Ishikawa (cell line): ENCODE data around the gene ETNK2.

Source experiments
- EGR1 ChIP-seq: IDR thresholded peaks from 2 replicates; pipeline ENCODE4 v1.6.1; 2012
- EP300 ChIP-seq: IDR thresholded peaks from 2 replicates; pipeline ENCODE4 v1.6.1; 2012; ENCODE audit warnings: borderline replicate concordance
- NFIC ChIP-seq: IDR thresholded peaks from 2 replicates; pipeline ENCODE4 v1.6.1; 2012
- TAF1 ChIP-seq: IDR thresholded peaks from 2 replicates; pipeline ENCODE4 v1.6.1; 2012; ENCODE audit warnings: low read depth, mild to moderate bottlenecking
- YY1 ChIP-seq: IDR thresholded peaks from 2 replicates; pipeline ENCODE4 v1.6.1; 2012; ENCODE audit warnings: low read depth
- ZBTB7A ChIP-seq: IDR thresholded peaks from 2 replicates; pipeline ENCODE4 v1.6.1; 2012; ENCODE audit warnings: low read depth
- TF ChIP-seq, protein P1 (sequence below): IDR thresholded peaks from 2 replicates; pipeline ENCODE4 v1.6.1; 2012; ENCODE audit warnings: low read depth, mild to moderate bottlenecking

GRCh38 chr1:204106825-204107224 lies 45.0 kb downstream of the ETNK2 start:
- no peak for TF ChIP-seq YY1
- no peak for TF ChIP-seq ZBTB7A
- TF ChIP-seq EGR1, result no peak
- TF ChIP-seq TAF1, result no peak
- TF ChIP-seq NFIC, result no peak
- TF ChIP-seq, protein P1, sequence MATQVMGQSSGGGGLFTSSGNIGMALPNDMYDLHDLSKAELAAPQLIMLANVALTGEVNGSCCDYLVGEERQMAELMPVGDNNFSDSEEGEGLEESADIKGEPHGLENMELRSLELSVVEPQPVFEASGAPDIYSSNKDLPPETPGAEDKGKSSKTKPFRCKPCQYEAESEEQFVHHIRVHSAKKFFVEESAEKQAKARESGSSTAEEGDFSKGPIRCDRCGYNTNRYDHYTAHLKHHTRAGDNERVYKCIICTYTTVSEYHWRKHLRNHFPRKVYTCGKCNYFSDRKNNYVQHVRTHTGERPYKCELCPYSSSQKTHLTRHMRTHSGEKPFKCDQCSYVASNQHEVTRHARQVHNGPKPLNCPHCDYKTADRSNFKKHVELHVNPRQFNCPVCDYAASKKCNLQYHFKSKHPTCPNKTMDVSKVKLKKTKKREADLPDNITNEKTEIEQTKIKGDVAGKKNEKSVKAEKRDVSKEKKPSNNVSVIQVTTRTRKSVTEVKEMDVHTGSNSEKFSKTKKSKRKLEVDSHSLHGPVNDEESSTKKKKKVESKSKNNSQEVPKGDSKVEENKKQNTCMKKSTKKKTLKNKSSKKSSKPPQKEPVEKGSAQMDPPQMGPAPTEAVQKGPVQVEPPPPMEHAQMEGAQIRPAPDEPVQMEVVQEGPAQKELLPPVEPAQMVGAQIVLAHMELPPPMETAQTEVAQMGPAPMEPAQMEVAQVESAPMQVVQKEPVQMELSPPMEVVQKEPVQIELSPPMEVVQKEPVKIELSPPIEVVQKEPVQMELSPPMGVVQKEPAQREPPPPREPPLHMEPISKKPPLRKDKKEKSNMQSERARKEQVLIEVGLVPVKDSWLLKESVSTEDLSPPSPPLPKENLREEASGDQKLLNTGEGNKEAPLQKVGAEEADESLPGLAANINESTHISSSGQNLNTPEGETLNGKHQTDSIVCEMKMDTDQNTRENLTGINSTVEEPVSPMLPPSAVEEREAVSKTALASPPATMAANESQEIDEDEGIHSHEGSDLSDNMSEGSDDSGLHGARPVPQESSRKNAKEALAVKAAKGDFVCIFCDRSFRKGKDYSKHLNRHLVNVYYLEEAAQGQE, result no peak
- no peak for TF ChIP-seq EP300
